GM18502 (cell line): ENCODE measurements around the gene NUDT15.

ENCODE experiments used
- ATAC-seq: cut with Tn5 transposase; IDR thresholded peaks from one replicate; pipeline ENCODE4 v1.9.1; 2021; ENCODE audit warnings: mild to moderate bottlenecking; ENCODE audit not compliant: unreplicated experiment, poor library complexity

The NUDT15 gene

DNA sequence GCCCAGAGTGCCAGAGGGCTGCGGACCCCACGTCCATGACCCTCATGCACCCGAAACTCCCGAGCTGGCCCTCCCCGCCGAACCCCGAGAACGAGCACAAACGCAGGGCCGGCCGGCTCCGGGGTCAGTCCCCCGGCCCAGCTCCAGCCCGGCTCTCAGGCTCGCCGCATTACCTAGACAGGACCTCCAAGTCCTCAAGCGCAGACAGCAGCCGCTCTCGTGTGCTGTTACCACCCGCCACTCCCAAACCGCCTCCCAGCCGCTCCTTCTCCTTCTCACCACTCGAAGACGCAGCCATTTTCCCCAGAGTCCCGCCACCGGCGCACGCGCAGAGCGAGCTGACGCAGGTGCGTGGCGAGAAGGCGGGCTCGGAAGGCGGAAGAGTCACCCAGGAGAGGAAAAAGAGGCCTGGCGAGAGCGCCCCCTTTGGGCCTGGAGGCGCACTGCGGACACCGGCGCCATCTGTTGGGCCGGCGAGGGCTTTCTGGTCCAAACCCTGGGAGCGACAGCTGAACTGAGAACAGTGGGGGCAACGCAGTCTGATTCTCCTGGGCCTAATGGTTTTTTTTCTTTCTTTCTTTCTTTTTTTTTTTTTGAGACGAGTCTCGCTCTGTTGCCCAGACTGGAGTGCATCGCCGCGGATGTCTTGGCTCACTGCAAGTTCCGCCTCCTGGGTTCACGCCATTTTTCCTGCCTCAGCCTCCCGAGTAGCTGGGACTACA is 57.4 kb downstream of the NUDT15 start, which contains the start of gene MED4:
Gene MED4, minus strand, starts transcription at position 324 of the 722 bp plus-strand sequence. Its CDS starts 26 bp downstream, at position 298.
- peak; percentile 92 for ATAC-seq

DNA sequence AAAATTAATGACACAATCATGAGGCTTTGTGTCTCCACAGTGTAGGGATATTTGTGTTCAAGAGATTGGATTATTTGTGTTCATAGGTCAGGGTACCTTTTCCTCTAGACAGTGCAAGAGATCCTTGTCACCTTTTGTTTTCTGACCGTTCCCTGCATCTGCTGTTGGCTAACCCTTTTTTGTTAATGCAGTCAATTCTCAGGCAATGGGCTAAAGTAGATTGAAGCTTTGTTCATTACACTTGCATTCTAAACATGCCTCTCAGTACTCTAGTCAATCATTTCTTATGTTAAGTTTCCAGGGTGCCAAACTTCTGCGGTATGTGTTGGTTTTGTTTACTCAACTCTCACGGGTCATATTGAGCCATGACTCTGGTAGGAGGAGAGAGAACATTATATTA is 59.1 kb downstream of the NUDT15 start:
- no peak for ATAC-seq
